HG02870 (cell line): Measurements from ENCODE around the gene ARAP2.

Experiments used
- ATAC-seq: cut with Tn5 transposase; IDR thresholded peaks from one replicate; pipeline ENCODE4 v1.9.1; 2021; ENCODE audit warnings: mild to moderate bottlenecking, moderate library complexity; ENCODE audit not compliant: unreplicated experiment

ARAP2 gene

GRCh38 chr4:36244257-36245082, at the start of gene ARAP2:
Gene ARAP2, minus strand, starts transcription at chr4:36244514. Its CDS starts 15,028 bp downstream, at chr4:36229486.
- peak; percentile 46 for ATAC-seq

GRCh38 chr4:36292556-36293188, 48.4 kb upstream of the ARAP2 start:
- ATAC-seq: no peak

GRCh38 chr4:36290641-36291040, 46.3 kb upstream of the ARAP2 start:
- no peak for ATAC-seq

GRCh38 chr4:36288731-36289426, 44.6 kb upstream of the ARAP2 start:
- ATAC-seq: no peak

- ATAC-seq: no peak
Observed at GRCh38 chr4:36286481-36286871, 42.2 kb upstream of the ARAP2 start.

- ATAC-seq: peak; percentile 98
Observed at GRCh38 chr4:36285784-36286480, 41.6 kb upstream of the ARAP2 start.

GRCh38 chr4:36283912-36284465, 39.7 kb upstream of the ARAP2 start:
- no peak for ATAC-seq

GRCh38 chr4:36282503-36283030, 38.3 kb upstream of the ARAP2 start:
- no peak for ATAC-seq

- no peak for ATAC-seq
Observed at GRCh38 chr4:36281384-36282106, 37.2 kb upstream of the ARAP2 start, which contains the start of gene DTHD1. Gene DTHD1, plus strand, starts transcription at chr4:36281616. Its CDS starts 143 bp downstream, at chr4:36281759.

- no peak for ATAC-seq
Observed at GRCh38 chr4:36280555-36280954, 36.2 kb upstream of the ARAP2 start.

- no peak for ATAC-seq
Observed at GRCh38 chr4:36278789-36279188, 34.5 kb upstream of the ARAP2 start.

- ATAC-seq: peak; percentile 76
Observed at GRCh38 chr4:36277533-36277932, 33.2 kb upstream of the ARAP2 start.

- ATAC-seq: no peak
Observed at GRCh38 chr4:36274158-36274557, 29.8 kb upstream of the ARAP2 start.

- ATAC-seq: no peak
Observed at GRCh38 chr4:36273276-36273675, 29.0 kb upstream of the ARAP2 start.

GRCh38 chr4:36269533-36270173, 25.3 kb upstream of the ARAP2 start:
- ATAC-seq: no peak

- no peak for ATAC-seq
Observed at GRCh38 chr4:36269101-36269500, 24.8 kb upstream of the ARAP2 start.

GRCh38 chr4:36267486-36268268, 23.4 kb upstream of the ARAP2 start:
- no peak for ATAC-seq

- ATAC-seq: no peak
Observed at GRCh38 chr4:36264207-36264826, 20.0 kb upstream of the ARAP2 start.
